Gastroesophageal sphincter (tissue), 3 donors: Measurements from ENCODE around the gene TSPAN32.

Experiments used
- CTCF ChIP-seq, 4 experiments: fragments of 200-600 bp in 2 of 4; fragments of 450-650 bp in 2 of 4; sonication (generic) in 1 of 4; IDR thresholded peaks; one replicate each; pipeline ENCODE4 v1.5.1; 2017 to 2019; ENCODE audit warnings: antibody characterized with exemption in 4 of 4, mild to moderate bottlenecking in 2 of 4, moderate library complexity in 2 of 4
- EP300 ChIP-seq: sonication (generic); formaldehyde crosslinking; IDR thresholded peaks from one replicate; pipeline ENCODE4 v1.6.1; 2017; ENCODE audit warnings: antibody characterized with exemption, mild to moderate bottlenecking
- POLR2A ChIP-seq, 2 donors: fragments of 450-650 bp; IDR thresholded peaks; one replicate each; pipeline ENCODE4 v1.6.1; 2017; ENCODE audit warnings: antibody characterized with exemption in 2 of 2, mild to moderate bottlenecking in 2 of 2, moderate library complexity in 1 of 2

GRCh38 chr11:2298131-2298794 lies 3.5 kb upstream of the TSPAN32 start:
- TF ChIP-seq CTCF (IDR thresholded peaks at IDR 0.05), result no peak
- no peak for TF ChIP-seq POLR2A (IDR thresholded peaks at IDR 0.05)
- no peak for TF ChIP-seq EP300
